Measurements from ENCODE around the gene TNXB.
A peak's percentile ranks its signal among the peaks of the same experiment; 100 is the strongest.

TNXB gene

GRCh38 chr6:32085759-32086459 lies 23.2 kb downstream of the TNXB start:
- no peak for DNase-seq (ENCODE audit: extremely low read depth, low read depth)

GRCh38 chr6:32084780-32085179 lies 24.4 kb downstream of the TNXB start:
- no peak for DNase-seq (ENCODE audit: extremely low read depth, low read depth)
- TF ChIP-seq CTCF (IDR thresholded peaks at IDR 0.05; ENCODE audit: low read depth, low read length) = no peak

More at GRCh38 chr6:32085759-32086459, 23.2 kb downstream of the TNXB start:
- no peak for TF ChIP-seq CTCF (IDR thresholded peaks at IDR 0.05; ENCODE audit: low read depth, low read length)

- TF ChIP-seq CTCF (IDR thresholded peaks at IDR 0.05; ENCODE audit: low read depth, low read length) = no peak
- no peak for DNase-seq (ENCODE audit: extremely low read depth, low read depth)
These were observed 25.0 kb downstream of the TNXB start for GRCh38 chr6:32083812-32084768.

- TF ChIP-seq CTCF (IDR thresholded peaks at IDR 0.05; ENCODE audit: low read depth, low read length) = no peak
- DNase-seq (ENCODE audit: extremely low read depth, low read depth) = peak; percentile 85
These were observed 26.2 kb downstream of the TNXB start for GRCh38 chr6:32082935-32083334.

- DNase-seq (ENCODE audit: extremely low read depth, low read depth) = no peak
- no peak for TF ChIP-seq CTCF (IDR thresholded peaks at IDR 0.05; ENCODE audit: low read depth, low read length)
These were observed 26.7 kb downstream of the TNXB start for GRCh38 chr6:32082478-32082877.

- no peak for TF ChIP-seq CTCF (IDR thresholded peaks at IDR 0.05; ENCODE audit: low read depth, low read length)
- DNase-seq (ENCODE audit: extremely low read depth, low read depth) = peak; percentile 65
These were observed 27.8 kb downstream of the TNXB start for GRCh38 chr6:32081168-32081990.
